ENCODE data around the gene STX2. TPM values are rescaled to one million over a fixed set of nuclear protein-coding genes. Genes with fewer than 3 reads are reported as not detected.

The STX2 gene
- total RNA-seq, 1 experiment from 2014 or later, result 37.8 TPM

DNA sequence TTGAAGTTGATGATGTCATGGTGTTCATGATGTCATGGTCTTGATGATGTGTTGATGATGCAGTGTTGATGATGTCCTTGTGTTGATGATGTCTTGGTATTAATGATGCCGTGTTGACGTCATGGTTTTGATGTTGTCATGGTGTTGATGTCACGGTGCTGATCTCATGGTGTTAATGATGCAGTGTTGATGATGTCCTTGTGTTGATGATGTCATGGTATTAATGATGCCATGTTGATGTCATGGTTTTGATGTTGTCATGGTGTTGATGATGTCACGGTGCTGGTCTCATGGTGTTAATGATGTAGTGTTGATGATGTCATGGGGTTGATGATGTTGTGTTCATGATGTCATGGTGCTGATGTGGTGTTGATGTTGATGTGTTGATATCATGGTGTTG is 75.0 kb downstream of the STX2 start:
- Histone ChIP-seq H3K9me3 (ENCODE audit: low read depth, low read length, poor library complexity, severe bottlenecking) (no peaks in the 10 kb centered on the region), H3K4me3 (ENCODE audit: low read depth, low read length, poor library complexity, severe bottlenecking) (no peak overlapping the region), H3K4me1 (ENCODE audit: insufficient read depth, low read length, poor library complexity, severe bottlenecking) (no peaks in the 10 kb centered on the region), H3K36me3 (ENCODE audit: insufficient read depth, low read length, poor library complexity, severe bottlenecking) (no peaks in the 10 kb centered on the region), H3K27ac (ENCODE audit: low read depth, low read length, poor library complexity, severe bottlenecking) (no peak overlapping the region), H3K27me3 (replicated peaks; ENCODE audit: insufficient read depth, low read depth, low read length, poor library complexity) (no peaks in the 10 kb centered on the region)
- peak; percentile 28 for DNase-seq (ENCODE audit: low spot score)
- intact Hi-C loops (cut with micrococcal nuclease; ENCODE audit: unreplicated experiment), result no loop called here
- no TSS peak for BruUV-seq (replicated peaks)
- TF ChIP-seq, protein P1, sequence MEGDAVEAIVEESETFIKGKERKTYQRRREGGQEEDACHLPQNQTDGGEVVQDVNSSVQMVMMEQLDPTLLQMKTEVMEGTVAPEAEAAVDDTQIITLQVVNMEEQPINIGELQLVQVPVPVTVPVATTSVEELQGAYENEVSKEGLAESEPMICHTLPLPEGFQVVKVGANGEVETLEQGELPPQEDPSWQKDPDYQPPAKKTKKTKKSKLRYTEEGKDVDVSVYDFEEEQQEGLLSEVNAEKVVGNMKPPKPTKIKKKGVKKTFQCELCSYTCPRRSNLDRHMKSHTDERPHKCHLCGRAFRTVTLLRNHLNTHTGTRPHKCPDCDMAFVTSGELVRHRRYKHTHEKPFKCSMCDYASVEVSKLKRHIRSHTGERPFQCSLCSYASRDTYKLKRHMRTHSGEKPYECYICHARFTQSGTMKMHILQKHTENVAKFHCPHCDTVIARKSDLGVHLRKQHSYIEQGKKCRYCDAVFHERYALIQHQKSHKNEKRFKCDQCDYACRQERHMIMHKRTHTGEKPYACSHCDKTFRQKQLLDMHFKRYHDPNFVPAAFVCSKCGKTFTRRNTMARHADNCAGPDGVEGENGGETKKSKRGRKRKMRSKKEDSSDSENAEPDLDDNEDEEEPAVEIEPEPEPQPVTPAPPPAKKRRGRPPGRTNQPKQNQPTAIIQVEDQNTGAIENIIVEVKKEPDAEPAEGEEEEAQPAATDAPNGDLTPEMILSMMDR (conservative IDR thresholded peaks at IDR 0.05; ENCODE audit: low read depth, low read length), result no peak
- no peak for TF ChIP-seq EZH2 (IDR thresholded peaks at IDR 0.05; ENCODE audit: borderline replicate concordance, low read depth, low read length, poor library complexity, severe bottlenecking)
- POLR2A ChIA-PET (ENCODE audit: low non-redundant PET), result no interaction called here
- CTCF ChIA-PET, result no interaction called here

DNA sequence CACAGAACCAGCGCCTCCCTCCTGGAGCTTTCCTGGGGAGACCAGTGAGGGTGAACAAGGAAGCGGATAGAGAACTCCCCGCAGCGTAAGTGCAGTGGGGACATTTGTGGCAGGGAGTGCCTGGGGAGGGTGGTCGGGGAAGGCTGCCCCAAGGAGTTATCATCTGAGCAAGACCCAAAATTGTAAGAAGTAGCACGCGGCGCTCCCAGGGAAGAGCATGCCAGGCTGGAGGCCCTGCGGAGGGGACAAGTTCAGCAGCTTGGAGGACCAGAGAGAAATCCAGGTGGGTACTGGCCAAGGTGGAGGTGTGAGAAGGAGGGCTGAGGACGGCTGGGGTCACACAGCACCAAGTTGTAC is 76.8 kb downstream of the STX2 start:
- intact Hi-C loops (cut with micrococcal nuclease; ENCODE audit: unreplicated experiment), result no loop called here
- POLR2A ChIA-PET (ENCODE audit: low non-redundant PET), result no interaction called here

DNA sequence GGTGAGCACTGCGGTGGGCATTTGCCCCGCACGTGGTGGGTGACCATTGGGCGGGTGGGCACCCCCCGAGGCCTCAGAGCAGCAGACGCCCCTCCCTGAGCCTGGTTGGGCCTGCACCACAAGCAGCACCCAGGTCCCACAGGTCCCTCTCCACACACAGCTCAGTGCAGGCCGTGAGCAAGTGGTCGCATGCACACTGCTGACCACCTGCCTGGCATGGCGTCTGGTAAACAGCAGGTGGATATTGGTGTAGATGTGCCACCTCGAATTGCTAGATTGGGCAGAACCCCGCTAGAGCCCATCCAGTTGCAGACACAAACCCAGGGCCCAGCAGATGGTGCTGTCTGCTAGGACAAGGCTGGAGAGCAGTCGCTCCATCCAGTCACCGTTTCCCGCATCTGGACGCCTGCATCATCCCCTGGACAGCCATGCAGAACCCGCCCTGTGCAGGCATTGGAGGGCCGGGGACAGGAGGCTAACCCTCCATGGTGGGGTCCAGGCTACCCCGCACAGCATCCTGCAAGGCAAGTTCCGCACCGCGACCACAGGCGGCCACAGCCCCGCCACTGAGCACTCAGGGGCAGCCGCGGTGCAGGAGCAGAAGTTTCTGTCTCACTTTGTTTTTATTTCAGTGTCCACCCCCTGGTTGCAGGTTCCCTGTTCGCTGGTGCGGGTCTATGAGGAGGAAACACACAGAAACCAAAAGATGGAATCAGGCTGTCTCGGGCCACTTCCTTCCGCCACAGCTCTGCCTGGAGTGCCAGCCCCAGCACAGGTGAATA is 77.3 kb downstream of the STX2 start:
- peak; percentile 43 for DNase-seq (ENCODE audit: low spot score)
- H3K36me3 ChIP-seq (ENCODE audit: insufficient read depth, low read length, poor library complexity, severe bottlenecking), result no peaks in the 10 kb centered on the region
- POLR2A ChIA-PET (ENCODE audit: low non-redundant PET), result no interaction called here

More for the DNA sequence above, 76.8 kb downstream of the STX2 start:
- H3K4me3 ChIP-seq (ENCODE audit: low read depth, low read length, poor library complexity, severe bottlenecking), result no peak overlapping the region
- H3K27me3 ChIP-seq (replicated peaks; ENCODE audit: insufficient read depth, low read depth, low read length, poor library complexity), result no peaks in the 10 kb centered on the region
- no peak overlapping the region for H3K27ac ChIP-seq (ENCODE audit: low read depth, low read length, poor library complexity, severe bottlenecking)
- H3K4me1 ChIP-seq (ENCODE audit: insufficient read depth, low read length, poor library complexity, severe bottlenecking), result no peaks in the 10 kb centered on the region
- no TSS peak for BruUV-seq (replicated peaks)
- no peaks in the 10 kb centered on the region for H3K9me3 ChIP-seq (ENCODE audit: low read depth, low read length, poor library complexity, severe bottlenecking)
- TF ChIP-seq EZH2 (IDR thresholded peaks at IDR 0.05; ENCODE audit: borderline replicate concordance, low read depth, low read length, poor library complexity, severe bottlenecking), result no peak
- TF ChIP-seq, protein P1 (conservative IDR thresholded peaks at IDR 0.05; ENCODE audit: low read depth, low read length), result no peak
- H3K36me3 ChIP-seq (ENCODE audit: insufficient read depth, low read length, poor library complexity, severe bottlenecking), result no peaks in the 10 kb centered on the region
- CTCF ChIA-PET, result no interaction called here
- no peak for DNase-seq (ENCODE audit: low spot score)

More for the DNA sequence above, 77.3 kb downstream of the STX2 start:
- no TSS peak for BruUV-seq (replicated peaks)
- no peaks in the 10 kb centered on the region for H3K27me3 ChIP-seq (replicated peaks; ENCODE audit: insufficient read depth, low read depth, low read length, poor library complexity)
- CTCF ChIA-PET, result no interaction called here
- H3K4me3 ChIP-seq (ENCODE audit: low read depth, low read length, poor library complexity, severe bottlenecking), result no peak overlapping the region
- no peaks in the 10 kb centered on the region for H3K9me3 ChIP-seq (ENCODE audit: low read depth, low read length, poor library complexity, severe bottlenecking)
- H3K4me1 ChIP-seq (ENCODE audit: insufficient read depth, low read length, poor library complexity, severe bottlenecking), result no peaks in the 10 kb centered on the region
- no peak overlapping the region for H3K27ac ChIP-seq (ENCODE audit: low read depth, low read length, poor library complexity, severe bottlenecking)
- no peak for TF ChIP-seq EZH2 (IDR thresholded peaks at IDR 0.05; ENCODE audit: borderline replicate concordance, low read depth, low read length, poor library complexity, severe bottlenecking)
- TF ChIP-seq, protein P1 (conservative IDR thresholded peaks at IDR 0.05; ENCODE audit: low read depth, low read length), result peak; percentile 55; the same call in 1 of the 2 replicates
- intact Hi-C loops (cut with micrococcal nuclease; ENCODE audit: unreplicated experiment), result no loop called here

Measured in A673 (cell line).